HG03039 (cell line): ENCODE data around the gene RABGAP1L.
"Not testable (repeated sequence)": the region's sequence is repeated elsewhere in the genome, so short reads cannot be mapped to it uniquely, and the experiment has no call there.

ENCODE experiments used
- ATAC-seq: cut with Tn5 transposase; IDR thresholded peaks from one replicate; pipeline ENCODE4 v1.9.1; 2021; ENCODE audit warnings: mild to moderate bottlenecking, moderate library complexity; ENCODE audit not compliant: unreplicated experiment

Gene RABGAP1L

DNA sequence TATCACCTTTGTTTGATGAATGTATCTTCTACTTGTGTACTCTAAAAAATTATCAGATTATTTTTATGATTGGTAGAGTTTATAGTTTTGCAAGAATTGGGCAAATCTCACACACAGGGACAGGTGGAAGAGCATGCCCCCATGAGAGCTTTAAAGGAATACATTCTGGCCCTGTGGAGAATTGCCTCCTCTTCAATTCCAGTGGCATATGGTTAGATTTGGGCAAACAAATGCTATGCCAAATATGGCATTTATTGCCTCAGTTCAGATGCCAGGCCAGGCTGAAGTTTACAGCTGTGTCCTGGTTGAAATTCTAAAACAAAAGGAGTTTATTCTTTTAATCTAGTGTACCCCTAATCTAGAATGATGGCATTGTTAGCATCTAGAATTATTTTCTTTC is 678.1 kb downstream of the RABGAP1L start:
- ATAC-seq = no peak

DNA sequence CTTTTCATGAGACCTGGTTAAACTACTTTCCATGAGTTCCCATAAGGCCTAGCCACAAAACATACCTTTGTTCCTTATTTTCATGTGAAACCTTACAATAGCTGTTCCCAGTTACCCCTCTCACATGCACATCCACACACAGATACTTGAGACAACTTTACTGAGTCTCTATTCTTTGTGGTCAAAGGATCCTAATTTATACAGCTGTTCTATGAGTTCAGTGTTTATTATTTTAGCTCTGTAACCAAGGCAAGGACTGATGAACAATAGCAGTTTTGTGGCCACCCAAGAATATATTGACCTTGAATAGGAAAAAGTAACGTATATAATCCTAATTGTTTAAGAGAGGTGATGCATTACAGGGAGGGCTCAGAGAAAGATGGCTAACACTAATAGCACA is 679.9 kb downstream of the RABGAP1L start:
- no peak for ATAC-seq

DNA sequence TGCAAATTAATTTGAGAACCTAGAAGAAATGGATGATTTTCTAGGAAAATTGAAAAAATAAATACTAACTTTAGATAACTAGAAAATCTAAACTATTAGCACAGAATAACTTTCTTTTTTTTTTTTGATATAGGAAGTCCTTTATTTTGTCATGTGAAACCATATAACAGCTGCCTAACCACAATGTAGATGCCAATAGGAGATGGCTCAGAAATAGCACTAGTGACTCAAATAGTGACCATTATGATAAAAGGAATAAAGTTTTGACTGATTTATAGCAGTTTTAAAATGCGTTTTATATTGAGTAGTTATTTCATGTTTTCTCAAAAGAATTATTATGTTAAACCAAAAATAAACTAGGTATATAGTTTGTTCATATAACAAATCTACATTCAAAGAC is 682.4 kb downstream of the RABGAP1L start:
- ATAC-seq = no peak

DNA sequence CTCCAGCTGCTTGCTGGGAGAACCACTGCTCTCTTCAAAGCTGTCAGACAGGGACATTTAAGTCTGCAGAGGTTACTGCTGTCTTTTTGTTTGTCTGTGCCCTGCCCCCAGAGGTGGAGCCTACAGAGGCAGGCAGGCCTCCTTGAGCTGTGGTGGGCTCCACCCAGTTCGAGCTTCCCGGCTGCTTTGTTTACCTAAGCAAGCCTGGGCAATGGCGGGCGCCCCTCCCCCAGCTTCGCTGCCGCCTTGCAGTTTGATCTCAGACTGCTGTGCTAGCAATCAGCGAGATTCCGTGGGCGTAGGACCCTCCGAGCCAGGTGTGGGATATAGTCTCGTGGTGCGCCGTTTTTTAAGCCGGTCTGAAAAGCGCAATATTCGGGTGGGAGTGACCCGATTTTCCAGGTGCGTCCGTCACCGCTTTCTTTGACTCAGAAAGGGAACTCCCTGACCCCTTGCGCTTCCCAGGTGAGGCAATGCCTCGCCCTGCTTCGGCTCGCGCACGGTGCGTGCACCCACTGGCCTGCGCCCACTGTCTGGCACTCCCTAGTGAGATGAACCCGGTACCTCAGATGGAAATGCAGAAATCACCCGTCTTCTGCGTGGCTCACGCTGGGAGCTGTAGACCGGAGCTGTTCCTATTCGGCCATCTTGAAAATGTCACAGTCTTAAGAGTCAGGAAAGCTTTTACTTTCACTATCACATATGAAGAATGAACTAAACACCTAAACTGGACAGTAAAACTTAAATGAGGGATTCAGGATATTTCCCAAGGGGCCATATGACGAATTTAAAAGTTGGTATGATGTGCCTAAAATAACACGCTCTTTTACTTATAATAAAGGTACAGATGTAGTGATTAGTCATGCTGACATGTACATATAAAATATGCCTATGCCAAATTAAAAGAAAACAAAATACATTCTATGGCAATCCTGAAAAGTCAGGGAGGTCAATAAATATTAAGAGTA is 689.6 kb downstream of the RABGAP1L start:
- ATAC-seq = not testable (repeated sequence)

DNA sequence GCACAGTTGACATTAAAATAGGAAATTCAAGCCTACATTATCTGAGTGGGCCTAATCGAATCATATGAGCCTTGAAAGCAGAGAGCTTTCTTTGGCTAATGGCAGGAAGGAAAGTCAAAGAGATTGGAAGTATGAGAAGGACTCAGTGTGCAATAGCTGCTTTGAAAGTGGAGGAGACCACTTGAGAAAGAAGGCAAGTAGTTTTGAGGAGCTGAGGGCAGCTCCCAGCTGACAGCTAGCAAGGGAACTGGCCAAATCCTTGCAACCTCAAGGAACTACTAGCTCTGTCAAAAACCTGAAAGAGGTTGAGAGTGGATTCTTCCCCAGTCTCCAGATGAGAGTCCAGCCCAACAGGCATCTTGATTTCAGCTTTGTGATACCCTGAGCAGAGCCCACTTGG is 691.4 kb downstream of the RABGAP1L start:
- ATAC-seq = no peak

DNA sequence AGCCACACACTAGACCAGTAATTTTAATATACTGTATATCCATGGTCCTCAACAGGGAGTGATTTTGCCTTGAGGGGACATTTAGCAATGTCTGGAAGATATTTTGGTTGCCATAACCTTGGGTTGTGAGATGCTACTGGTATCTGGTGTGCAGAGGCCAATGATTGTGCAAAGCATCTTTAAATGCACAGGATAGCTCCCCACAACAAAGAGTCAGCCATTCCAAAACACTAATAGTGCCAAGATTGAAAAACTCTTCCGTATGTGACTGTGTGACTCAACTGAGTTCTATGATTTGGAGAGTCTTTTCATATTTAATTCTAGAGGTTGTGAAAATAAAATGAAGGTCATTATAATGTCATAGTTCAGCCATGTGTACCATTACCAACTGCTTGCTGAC is 699.0 kb downstream of the RABGAP1L start:
- no peak for ATAC-seq

DNA sequence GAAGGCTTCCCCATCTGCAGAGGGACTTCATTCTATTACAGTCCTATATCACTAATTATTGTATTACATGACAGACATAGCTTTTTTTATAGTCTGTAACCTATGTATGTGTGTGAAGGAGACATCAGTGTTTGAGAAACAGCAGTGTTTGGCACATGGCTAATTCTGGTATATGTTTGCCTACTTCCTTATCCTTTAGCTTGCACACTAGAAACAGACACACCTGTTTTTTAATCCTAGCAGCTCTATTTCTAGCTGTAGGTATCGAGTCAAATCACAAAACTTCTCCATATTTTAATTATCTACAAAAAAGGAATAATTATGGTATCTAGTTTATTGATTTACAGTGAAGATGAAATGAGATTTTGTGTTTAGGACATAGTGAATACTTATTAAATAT is 711.0 kb downstream of the RABGAP1L start:
- ATAC-seq = no peak

DNA sequence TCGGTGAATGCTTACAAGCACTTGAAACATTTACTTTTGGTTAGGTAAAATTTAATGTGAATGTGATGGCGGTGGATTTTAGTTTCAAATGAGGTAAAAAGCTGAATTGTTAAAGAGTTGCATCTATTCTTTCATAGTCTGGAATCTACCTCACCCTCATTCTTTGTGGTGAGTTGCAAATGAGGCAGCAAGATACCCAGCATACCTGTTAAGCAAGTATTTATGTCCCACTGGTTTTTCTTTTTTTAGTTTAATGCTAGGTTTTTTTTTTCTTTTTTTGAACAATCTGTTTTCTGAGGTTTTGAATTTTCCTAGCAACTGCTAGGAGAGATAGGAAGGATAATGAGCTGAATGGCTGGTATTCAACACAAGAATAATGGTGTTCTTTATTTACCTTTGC is 712.6 kb downstream of the RABGAP1L start:
- no peak for ATAC-seq

DNA sequence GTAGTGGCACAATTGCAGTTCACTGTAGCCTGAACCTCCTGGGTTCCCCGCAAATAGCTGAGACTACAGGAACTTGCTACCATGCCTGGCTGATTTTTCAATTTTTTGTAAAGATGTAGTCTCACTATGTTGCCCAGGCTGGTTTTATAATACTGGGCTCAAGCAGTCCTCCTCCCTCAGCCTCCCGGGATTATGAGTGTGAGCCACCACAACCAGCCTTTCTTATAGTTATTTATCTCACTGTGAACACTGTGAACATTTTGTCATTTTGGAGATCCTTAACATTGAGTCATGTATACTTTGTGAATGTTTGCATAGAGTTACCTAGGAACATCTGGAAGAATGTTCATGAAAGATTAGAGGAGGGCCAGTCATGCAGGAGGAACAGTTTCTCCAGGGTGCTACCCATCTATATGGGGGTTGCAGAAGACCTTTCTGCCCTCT is 713.3 kb downstream of the RABGAP1L start:
- ATAC-seq = no peak

DNA sequence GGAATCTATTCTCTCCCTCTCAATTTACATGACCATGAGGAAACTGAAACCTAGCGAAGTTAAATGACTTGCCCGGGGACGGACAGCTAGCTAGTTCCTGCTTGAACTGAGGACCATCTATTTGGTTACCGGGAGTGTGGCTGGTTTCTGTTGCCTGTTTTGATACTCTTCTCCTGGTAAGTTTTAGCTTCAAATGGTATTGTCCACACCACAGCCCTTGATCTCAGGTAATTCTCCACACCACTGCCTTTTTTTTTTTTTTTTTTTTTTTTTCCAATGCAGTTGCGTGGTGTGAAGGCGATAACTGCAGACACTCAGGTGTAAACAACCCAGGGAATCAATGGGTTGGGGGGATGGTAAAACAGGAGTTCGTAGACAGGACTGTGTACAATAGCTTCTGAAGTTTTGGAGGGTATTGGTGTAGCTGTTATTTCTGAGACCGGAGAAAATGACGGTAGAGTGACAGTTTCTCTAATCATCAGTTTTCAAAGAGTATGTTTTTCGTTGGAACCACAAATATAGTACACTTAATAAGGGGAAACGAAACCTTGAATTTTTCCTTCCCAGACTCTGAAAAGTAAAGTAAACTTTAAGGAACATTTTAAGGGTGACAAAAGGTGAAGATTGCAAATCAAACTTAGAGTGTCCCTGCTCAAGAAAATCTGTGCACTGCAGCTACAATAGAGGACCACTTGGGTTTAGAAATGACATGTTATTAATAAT is 715.2 kb downstream of the RABGAP1L start:
- peak; percentile 55 for ATAC-seq

DNA sequence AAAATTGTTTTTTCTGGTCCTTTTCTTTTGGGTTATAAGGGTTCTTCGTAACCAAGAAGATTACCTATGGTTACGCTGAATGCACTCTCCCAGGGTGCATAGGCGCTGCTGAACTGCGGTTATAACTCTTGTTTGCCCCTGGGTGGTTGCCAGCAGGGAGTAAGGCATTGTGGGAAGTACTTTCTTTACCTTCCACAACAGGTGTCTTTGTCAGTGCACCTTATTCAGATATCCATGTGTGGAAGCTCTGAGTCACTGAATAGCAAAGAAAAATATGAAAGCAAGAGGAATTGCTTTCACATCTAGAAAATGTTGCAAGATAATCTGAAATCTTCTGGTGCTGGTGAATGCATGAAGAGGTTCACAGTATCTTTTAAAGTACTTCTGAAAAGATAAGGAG is 716.0 kb downstream of the RABGAP1L start:
- no peak for ATAC-seq

DNA sequence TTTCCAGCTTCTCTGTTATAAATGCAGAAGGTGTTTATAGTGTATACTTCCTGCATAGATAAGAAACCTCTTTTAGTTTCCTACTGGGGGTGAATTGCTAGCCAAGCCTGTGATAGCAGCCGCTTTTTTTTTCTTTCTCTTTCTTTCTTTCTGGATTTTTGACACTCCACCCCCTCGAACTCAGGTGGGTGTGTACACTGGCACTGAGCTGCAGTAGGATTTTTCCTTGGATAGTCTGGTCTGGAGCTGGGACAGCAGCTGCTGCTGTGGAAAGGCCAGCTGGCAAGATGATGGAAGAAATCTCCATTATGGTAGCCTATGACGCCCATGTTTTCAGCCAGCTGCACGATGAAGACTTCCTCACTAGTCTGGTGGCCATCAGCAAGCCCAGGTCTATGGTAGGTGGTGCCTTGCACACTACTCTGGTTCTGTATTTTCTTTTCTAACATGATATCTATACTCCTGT is 717.9 kb downstream of the RABGAP1L start:
- ATAC-seq = no peak

DNA sequence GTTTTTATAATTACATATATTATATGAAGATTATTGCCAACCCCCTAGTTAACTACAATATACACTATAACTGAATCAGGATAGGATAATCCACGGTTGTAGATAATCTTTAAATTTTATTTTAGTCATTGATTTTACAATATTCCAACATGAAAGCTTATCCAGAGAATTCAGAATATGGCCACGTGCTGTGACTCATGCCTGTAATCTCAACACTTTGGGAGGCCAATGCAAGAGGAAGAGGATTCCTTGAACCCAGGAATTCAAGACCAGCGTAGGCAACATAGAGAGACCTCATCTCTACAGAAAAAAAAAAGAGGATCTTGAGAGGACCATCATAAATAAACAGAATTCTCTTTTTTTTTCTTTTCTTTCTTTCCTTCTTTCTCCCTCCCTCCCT is 720.9 kb downstream of the RABGAP1L start:
- ATAC-seq = no peak

DNA sequence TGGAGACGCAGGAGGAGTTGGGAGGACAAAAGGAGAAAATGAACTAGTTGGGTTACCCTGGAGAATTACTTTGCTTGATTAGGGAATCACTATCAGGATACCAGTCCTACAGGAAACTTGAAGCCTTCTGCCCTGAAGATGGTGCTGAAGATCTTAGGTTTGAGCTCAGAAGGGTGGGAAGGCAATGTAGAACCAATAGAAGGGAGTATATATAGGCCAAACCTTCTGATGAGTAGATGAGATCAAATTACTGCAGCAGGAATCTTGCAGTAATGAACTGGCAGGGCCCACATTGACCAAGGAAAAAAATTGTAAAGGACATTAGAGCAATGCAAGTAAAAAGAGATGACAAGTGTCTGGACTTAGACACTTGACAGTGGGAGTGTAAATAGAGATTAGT is 724.1 kb downstream of the RABGAP1L start:
- no peak for ATAC-seq

DNA sequence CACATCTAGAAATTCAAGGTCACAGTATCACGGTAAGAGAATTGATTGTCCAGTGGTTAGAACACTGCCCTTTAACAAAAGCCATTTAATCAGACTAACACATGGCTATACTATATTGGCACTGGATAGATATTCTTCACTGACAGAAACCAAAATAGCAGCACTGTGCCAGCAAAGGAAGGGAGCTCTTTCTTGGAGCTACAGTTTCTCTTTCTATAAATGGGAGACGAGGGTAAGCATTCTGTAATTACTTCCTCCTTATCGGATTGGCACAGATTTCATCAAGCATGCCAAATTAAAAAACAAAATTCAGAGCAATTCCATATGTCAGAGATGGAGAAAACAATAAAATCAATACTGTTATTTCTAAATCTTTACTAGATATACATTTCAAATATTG is 724.7 kb downstream of the RABGAP1L start:
- no peak for ATAC-seq

DNA sequence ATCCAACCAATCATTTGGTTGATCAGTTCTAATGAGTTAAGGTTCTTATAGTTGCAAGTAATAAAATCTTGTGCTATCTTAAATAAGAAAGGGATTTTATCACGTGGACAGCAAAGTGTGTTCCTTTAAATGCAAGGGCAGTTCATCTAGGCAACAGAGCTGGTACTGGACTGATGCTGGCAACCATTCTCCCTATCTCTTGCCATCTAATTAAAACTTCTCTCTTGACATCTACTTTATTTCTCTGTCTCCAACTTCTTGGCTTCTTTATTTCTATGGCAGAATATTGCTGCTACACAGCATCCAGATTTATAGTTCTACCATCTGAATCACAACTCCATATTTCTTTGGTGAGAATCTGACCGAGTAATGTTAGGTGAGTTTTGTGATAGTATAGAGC is 725.2 kb downstream of the RABGAP1L start:
- ATAC-seq = no peak

DNA sequence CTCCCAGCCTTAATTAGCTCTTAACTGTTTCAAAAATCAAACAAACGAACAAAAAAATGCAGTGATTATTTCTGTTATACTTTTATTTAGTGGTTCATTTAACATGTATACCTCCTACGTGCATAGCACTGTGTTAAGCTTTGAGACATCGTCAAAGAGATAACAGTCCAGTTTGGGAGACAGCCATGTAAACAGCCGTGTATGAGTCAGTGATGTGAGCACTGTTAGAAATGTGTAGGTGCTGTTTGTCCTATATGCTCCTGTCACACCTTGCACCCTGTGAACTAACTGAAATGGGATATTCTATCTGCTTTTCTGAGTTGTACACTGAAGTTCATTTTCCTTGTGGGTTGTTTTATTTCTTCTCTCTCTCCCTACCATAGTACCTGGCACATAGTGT is 730.7 kb downstream of the RABGAP1L start:
- ATAC-seq = no peak

DNA sequence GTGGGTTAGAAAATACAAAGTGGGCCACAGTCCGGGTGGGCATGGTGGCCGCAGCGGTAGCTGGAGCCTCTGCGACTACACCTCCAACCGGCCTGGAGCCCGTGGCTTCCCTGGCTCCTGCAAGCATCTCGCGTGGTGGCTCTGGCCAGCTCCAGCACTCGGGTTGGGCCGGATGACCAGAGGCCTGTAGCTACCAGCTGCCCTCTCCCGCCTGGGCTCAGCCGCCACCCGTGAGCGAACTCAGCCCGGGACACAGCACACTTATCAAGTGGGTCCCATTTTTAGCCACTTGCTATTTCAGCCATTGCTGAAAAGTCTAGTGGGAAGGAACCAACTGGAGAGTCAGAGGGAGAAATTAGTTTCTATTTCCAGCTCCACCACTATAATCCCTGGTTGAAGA is 732.7 kb downstream of the RABGAP1L start:
- ATAC-seq = no peak

DNA sequence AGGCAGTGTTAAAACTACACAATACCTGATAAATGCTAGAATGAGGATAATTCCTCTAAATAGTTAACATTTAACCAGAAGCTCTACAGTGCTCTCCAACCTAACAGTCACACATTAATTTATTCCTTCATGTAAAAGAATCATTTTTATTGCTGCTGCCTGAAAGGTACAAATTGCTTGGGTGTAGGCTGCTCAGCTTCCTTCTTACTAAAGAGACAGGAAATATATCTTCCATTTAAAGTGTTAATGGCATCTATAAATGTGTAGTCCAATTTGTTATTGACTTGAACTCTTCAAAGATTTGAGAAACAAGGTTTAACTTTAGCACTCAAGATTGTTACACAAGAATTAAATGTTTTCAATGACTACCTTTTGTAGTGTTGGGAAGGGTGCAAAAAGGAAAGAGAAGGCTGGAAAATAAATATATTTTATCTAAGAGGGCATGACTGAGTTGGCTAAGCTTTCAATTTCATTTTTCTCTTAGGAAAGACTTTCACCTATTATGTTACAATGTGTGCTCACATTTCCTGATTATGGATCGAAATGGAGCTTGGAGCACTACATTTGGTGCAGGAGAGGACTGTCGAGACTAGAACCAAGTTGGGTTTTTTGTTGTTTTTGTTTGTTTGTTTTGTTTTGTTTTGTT is 734.9 kb downstream of the RABGAP1L start:
- no peak for ATAC-seq

DNA sequence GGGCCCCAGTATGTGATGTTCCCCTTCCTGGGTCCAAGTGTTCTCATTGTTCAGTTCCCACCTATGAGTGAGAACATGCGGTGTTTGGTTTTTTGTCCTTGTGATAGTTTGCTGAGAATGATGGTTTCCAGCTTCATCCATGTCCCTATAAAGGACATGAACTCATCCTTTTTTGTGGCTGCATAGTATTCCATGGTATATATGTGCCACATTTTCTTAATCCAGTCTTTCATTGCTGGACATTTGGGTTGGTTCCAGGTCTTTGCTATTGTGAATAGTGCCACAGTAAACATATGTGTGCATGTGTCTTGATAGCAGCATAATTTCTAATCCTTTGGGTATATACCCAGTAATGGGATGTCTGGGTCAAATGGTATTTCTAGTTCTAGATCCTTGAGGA is 736.3 kb downstream of the RABGAP1L start:
- not testable (repeated sequence) for ATAC-seq

DNA sequence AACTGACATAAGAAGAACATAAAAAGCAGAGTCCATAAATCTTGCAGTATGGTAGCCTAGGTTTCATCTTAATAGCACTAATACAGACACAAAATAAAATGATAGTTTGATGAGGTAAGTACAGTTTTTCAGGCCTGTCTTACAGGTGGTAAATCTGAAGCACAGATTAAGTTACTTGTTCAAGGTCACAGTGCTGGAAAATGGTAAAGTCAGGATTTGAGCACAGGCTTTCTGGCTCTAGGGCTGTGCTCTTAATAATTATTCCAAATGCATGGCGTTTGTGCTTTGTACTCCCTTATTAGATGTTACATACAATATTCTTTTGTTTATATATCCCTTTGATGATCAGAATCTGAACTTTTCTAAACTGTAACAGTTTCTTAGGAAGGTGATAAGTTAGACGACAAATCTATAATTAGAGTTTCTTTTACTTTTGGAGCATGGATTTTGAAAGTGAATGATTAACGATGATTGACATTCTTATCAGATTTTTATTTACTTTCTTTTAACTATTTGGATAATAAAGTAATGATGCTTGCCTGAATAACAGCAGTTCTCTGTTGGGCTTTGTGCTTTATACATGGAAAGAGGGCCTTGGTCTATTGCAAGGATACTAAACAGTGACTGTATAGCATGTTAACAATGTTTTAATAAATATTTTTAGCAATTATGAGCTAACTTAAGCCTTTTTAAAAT is 738.9 kb downstream of the RABGAP1L start:
- ATAC-seq = no peak
